ENCODE results near the gene NPM1.
A peak's percentile ranks its signal among the peaks of the same experiment; 100 is the strongest.

The NPM1 gene

GRCh38 chr5:171419688-171420430 lies 32.2 kb downstream of the NPM1 start:
- TF ChIP-seq, protein P1, sequence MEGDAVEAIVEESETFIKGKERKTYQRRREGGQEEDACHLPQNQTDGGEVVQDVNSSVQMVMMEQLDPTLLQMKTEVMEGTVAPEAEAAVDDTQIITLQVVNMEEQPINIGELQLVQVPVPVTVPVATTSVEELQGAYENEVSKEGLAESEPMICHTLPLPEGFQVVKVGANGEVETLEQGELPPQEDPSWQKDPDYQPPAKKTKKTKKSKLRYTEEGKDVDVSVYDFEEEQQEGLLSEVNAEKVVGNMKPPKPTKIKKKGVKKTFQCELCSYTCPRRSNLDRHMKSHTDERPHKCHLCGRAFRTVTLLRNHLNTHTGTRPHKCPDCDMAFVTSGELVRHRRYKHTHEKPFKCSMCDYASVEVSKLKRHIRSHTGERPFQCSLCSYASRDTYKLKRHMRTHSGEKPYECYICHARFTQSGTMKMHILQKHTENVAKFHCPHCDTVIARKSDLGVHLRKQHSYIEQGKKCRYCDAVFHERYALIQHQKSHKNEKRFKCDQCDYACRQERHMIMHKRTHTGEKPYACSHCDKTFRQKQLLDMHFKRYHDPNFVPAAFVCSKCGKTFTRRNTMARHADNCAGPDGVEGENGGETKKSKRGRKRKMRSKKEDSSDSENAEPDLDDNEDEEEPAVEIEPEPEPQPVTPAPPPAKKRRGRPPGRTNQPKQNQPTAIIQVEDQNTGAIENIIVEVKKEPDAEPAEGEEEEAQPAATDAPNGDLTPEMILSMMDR (IDR thresholded peaks at IDR 0.05; ENCODE audit: low read depth, low read length) = no peak
- H3K4me3 ChIP-seq (ENCODE audit: low read depth, low read length) = peak overlapping the region; percentile 25
- peak; percentile 9 for DNase-seq (ENCODE audit: low read depth, low spot score)
- in situ Hi-C loops (cut with HindIII; ENCODE audit: low sequenced_read_pairs) = no loop called here

- in situ Hi-C loops (cut with HindIII; ENCODE audit: low sequenced_read_pairs) = no loop called here
- DNase-seq (ENCODE audit: low read depth, low spot score) = peak; percentile 82
- TF ChIP-seq, protein P1 (IDR thresholded peaks at IDR 0.05; ENCODE audit: low read depth, low read length) = no peak
- H3K4me3 ChIP-seq (ENCODE audit: low read depth, low read length) = peak overlapping the region; percentile 25
These were observed 33.0 kb downstream of the NPM1 start for GRCh38 chr5:171420431-171421241.

GRCh38 chr5:171421331-171422262 lies 33.9 kb downstream of the NPM1 start:
- TF ChIP-seq, protein P1 (IDR thresholded peaks at IDR 0.05; ENCODE audit: low read depth, low read length) = no peak
- in situ Hi-C loops (cut with HindIII; ENCODE audit: low sequenced_read_pairs) = no loop called here
- DNase-seq (ENCODE audit: low read depth, low spot score) = no peak
- H3K4me3 ChIP-seq (ENCODE audit: low read depth, low read length) = no peak overlapping the region

GRCh38 chr5:171422495-171422894 lies 34.8 kb downstream of the NPM1 start:
- DNase-seq (ENCODE audit: low read depth, low spot score) = no peak
- no peak overlapping the region for H3K4me3 ChIP-seq (ENCODE audit: low read depth, low read length)
- TF ChIP-seq, protein P1 (IDR thresholded peaks at IDR 0.05; ENCODE audit: low read depth, low read length) = no peak
- in situ Hi-C loops (cut with HindIII; ENCODE audit: low sequenced_read_pairs) = no loop called here

DNA sequence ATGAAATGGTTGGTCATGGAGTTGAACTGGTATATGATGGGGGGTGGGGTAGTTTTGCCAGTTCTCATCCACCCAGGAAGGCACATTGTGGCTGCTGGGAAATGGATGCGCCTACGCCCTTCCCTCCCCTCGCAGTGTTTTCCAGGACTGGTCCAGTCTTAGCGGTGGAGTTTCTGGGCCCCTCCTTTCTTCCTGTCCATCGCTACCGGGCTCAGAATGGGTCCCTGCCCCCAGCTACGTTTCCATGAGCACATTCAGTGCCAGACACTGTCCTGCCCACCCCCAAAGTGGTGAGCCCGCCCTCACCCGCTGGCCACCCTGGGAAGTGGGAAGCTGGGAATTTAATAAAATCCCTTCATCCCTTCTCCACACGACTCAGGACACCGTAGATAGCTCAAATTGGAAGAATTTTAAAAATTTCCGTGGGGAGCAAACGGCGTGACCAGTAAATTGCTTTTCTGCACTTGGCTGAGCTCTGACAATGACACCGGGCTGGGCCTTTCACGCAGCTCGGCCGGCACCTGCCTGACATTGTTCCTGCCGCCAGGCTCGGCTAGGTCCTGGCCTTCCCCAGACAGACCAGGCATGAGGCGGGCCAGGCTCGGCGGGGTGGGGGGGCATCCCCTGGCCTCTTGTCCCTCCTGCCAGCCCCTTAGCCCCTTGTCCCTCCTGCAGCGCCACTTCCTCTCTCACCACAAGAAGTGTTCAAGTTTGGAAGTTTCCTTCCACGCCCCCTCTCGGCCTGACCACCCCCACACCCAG lies 35.4 kb downstream of the NPM1 start:
- in situ Hi-C loops (cut with HindIII; ENCODE audit: low sequenced_read_pairs) = no loop called here
- TF ChIP-seq, protein P1 (IDR thresholded peaks at IDR 0.05; ENCODE audit: low read depth, low read length) = no peak
- no peak for DNase-seq (ENCODE audit: low read depth, low spot score)
- H3K4me3 ChIP-seq (ENCODE audit: low read depth, low read length) = no peak overlapping the region
